GM19395 (cell line): ENCODE results near the gene SYCE1L.
"Not testable (repeated sequence)": the region's sequence is repeated elsewhere in the genome, so short reads cannot be mapped to it uniquely, and the experiment has no call there.

Experiments
- ATAC-seq: cut with Tn5 transposase; IDR thresholded peaks from one replicate; pipeline ENCODE4 v1.9.1; 2021; ENCODE audit warnings: mild to moderate bottlenecking, moderate library complexity; ENCODE audit not compliant: unreplicated experiment

Gene SYCE1L

GRCh38 chr16:77242471-77242870, 43.3 kb downstream of the SYCE1L start:
- ATAC-seq: not testable (repeated sequence)

GRCh38 chr16:77246150-77246549, 46.9 kb downstream of the SYCE1L start:
- ATAC-seq: no peak

GRCh38 chr16:77250400-77250799, 51.2 kb downstream of the SYCE1L start:
- no peak for ATAC-seq
